ENCODE data around the gene ITGB8. TPM values are rescaled to one million over a fixed set of nuclear protein-coding genes. Genes with fewer than 3 reads are reported as not detected.
"Not testable (repeated sequence)": the region's sequence is repeated elsewhere in the genome, so short reads cannot be mapped to it uniquely, and the experiment has no call there.

Gene ITGB8
- total and polyA plus RNA-seq, 4 experiments from 2014 or later: 0.11 to 0.12 TPM; not detected in 2

- H3K27ac Mint-ChIP-seq: no peak overlapping the region
- Histone ChIP-seq H3K4me1 (ENCODE audit: insufficient read depth, low read length) (no peaks in the 10 kb centered on the region), H3K36me3 (ENCODE audit: insufficient read depth, low read length) (no peaks in the 10 kb centered on the region), H3K27me3 (ENCODE audit: insufficient read depth, low read length) (no peaks in the 10 kb centered on the region), H3K9me3 (ENCODE audit: control insufficient read depth in 1 of 2, low read length in 2 of 2) (no peaks in the 10 kb centered on the region), H3K27ac (ENCODE audit: low read depth, low read length) (no peak overlapping the region), H3K4me3 (ENCODE audit: low read length in 2 of 2) (no peak overlapping the region)
- no peaks in the 10 kb centered on the region for H3K4me1 Mint-ChIP-seq
- H3K9me3 Mint-ChIP-seq: peaks cover 0 to 4% (median 0%) of the 10 kb centered on the region in 8 donors
- POLR2A ChIA-PET (ENCODE audit: partially characterized antibody): no interaction called here
- intact Hi-C loops (cut with micrococcal nuclease): no loop called here
- H3K36me3 Mint-ChIP-seq: no peaks in the 10 kb centered on the region
- H3K4me3 Mint-ChIP-seq: no peak overlapping the region
- CTCF ChIA-PET (ENCODE audit: partially characterized antibody): no interaction called here
- no peaks in the 10 kb centered on the region for H3K27me3 Mint-ChIP-seq
- DNase-seq: no peak
These were observed 52.7 kb downstream of the ITGB8 start for GRCh38 chr7:20383351-20383750.

- no peak overlapping the region for H3K27ac ChIP-seq (ENCODE audit: low read depth, low read length)
- no peaks in the 10 kb centered on the region for H3K9me3 ChIP-seq (ENCODE audit: control insufficient read depth in 1 of 2, low read length in 2 of 2)
- POLR2A ChIA-PET (ENCODE audit: partially characterized antibody): no interaction called here
- no peaks in the 10 kb centered on the region for H3K36me3 Mint-ChIP-seq
- H3K9me3 Mint-ChIP-seq: peaks cover 0 to 4% (median 0%) of the 10 kb centered on the region in 8 donors
- H3K27me3 Mint-ChIP-seq: no peaks in the 10 kb centered on the region
- no peaks in the 10 kb centered on the region for H3K36me3 ChIP-seq (ENCODE audit: insufficient read depth, low read length)
- CTCF ChIA-PET (ENCODE audit: partially characterized antibody): no interaction called here
- H3K4me3 ChIP-seq (ENCODE audit: low read length in 2 of 2): no peak overlapping the region
- intact Hi-C loops (cut with micrococcal nuclease): no loop called here
- H3K27me3 ChIP-seq (ENCODE audit: insufficient read depth, low read length): no peaks in the 10 kb centered on the region
- no peak overlapping the region for H3K27ac Mint-ChIP-seq
- H3K4me1 Mint-ChIP-seq: no peaks in the 10 kb centered on the region
- no peak overlapping the region for H3K4me3 Mint-ChIP-seq
- no peak for DNase-seq
- H3K4me1 ChIP-seq (ENCODE audit: insufficient read depth, low read length): no peaks in the 10 kb centered on the region
These were observed 54.4 kb downstream of the ITGB8 start for GRCh38 chr7:20385126-20385525.

DNA sequence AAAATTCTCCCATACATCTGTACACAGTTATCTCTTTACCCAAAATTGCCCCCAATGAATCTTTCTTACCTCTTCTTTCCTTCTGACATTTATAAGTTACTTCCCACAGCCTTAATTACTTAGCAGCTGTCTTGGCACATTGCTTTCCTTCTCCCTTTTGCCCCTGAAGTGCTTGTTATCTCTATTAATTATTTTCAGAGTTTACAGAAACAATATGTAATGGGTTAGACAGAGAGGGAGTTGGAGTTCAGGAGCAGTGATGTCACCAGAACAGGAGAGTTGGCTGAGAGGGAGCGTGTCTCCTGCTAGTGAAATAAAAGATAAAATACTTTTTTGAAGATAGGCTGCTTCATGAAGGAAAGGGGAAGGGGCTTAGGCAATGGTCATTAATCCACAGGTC, 57.4 kb downstream of the ITGB8 start:
- H3K27ac Mint-ChIP-seq: no peak overlapping the region
- DNase-seq: no peak
- H3K27ac ChIP-seq (ENCODE audit: low read depth, low read length): no peak overlapping the region
- CTCF ChIA-PET (ENCODE audit: partially characterized antibody): no interaction called here
- H3K27me3 Mint-ChIP-seq: no peaks in the 10 kb centered on the region
- no peaks in the 10 kb centered on the region for H3K4me1 Mint-ChIP-seq
- H3K4me1 ChIP-seq (ENCODE audit: insufficient read depth, low read length): no peaks in the 10 kb centered on the region
- POLR2A ChIA-PET (ENCODE audit: partially characterized antibody): no interaction called here
- intact Hi-C loops (cut with micrococcal nuclease): no loop called here
- H3K4me3 Mint-ChIP-seq: no peak overlapping the region
- no peaks in the 10 kb centered on the region for H3K27me3 ChIP-seq (ENCODE audit: insufficient read depth, low read length)
- H3K9me3 ChIP-seq (ENCODE audit: control insufficient read depth in 1 of 2, low read length in 2 of 2): no peaks in the 10 kb centered on the region
- H3K36me3 ChIP-seq (ENCODE audit: insufficient read depth, low read length): no peaks in the 10 kb centered on the region
- H3K4me3 ChIP-seq (ENCODE audit: low read length in 2 of 2): no peak overlapping the region
- no peaks in the 10 kb centered on the region for H3K36me3 Mint-ChIP-seq
- H3K9me3 Mint-ChIP-seq: peaks cover 0 to 1% (median 0%) of the 10 kb centered on the region in 8 donors

GRCh38 chr7:20389192-20389591, 58.5 kb downstream of the ITGB8 start:
- H3K27ac Mint-ChIP-seq; H3K9me3 Mint-ChIP-seq; H3K36me3 Mint-ChIP-seq; POLR2A ChIA-PET (ENCODE audit: partially characterized antibody); H3K27me3 ChIP-seq (ENCODE audit: insufficient read depth, low read length); H3K27ac ChIP-seq (ENCODE audit: low read depth, low read length); CTCF ChIA-PET (ENCODE audit: partially characterized antibody); H3K36me3 ChIP-seq (ENCODE audit: insufficient read depth, low read length); H3K4me1 Mint-ChIP-seq; intact Hi-C loops (cut with micrococcal nuclease); DNase-seq; H3K4me3 ChIP-seq (ENCODE audit: low read length in 2 of 2); H3K4me3 Mint-ChIP-seq; H3K9me3 ChIP-seq (ENCODE audit: control insufficient read depth in 1 of 2, low read length in 2 of 2); H3K4me1 ChIP-seq (ENCODE audit: insufficient read depth, low read length); H3K27me3 Mint-ChIP-seq: not testable (repeated sequence)

DNA sequence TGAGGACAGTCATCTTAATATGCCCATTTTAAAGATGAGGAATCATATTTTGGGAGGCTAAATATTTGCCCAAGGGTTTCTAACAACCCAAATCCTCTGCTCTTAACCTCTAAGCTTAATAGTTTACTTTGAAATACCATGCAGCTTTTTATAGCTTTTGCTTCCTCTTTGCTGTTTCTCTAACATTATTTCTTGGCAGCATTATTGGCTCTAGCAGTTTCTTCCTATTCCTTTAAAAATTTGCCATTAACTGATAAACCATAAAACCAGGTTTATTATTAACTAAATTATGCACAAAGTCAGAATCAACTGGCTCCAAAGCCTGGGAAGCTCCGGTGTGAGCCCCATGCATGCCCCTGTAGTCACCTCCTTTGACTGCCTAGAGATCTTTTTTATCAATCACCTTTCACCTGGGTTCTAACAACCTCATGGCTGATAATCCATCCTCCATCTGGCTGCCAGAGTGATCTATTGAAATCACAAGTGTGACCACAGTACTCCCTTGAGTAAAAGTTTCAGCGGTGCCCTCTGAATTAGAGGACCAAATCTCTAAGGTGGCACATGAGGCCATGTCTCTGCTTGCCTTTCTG, 62.4 kb downstream of the ITGB8 start:
- H3K4me3 ChIP-seq (ENCODE audit: low read length in 2 of 2): no peak overlapping the region
- CTCF ChIA-PET (ENCODE audit: partially characterized antibody): interaction anchor here (1.0 kb wide), 1 partner anchor 11 kb away, joined by 3 read pairs; no protein-coding TSS in a partner anchor
- Mint-ChIP-seq H3K9me3 (peaks cover 0 to 1% (median 0%) of the 10 kb centered on the region in 8 donors), H3K4me3 (no peak overlapping the region), H3K36me3 (no peaks in the 10 kb centered on the region), H3K4me1 (no peaks in the 10 kb centered on the region), H3K27ac (no peak overlapping the region), H3K27me3 (no peaks in the 10 kb centered on the region)
- H3K27me3 ChIP-seq (ENCODE audit: insufficient read depth, low read length): no peaks in the 10 kb centered on the region
- H3K36me3 ChIP-seq (ENCODE audit: insufficient read depth, low read length): no peaks in the 10 kb centered on the region
- intact Hi-C loops (cut with micrococcal nuclease): no loop called here
- H3K4me1 ChIP-seq (ENCODE audit: insufficient read depth, low read length): no peaks in the 10 kb centered on the region
- H3K9me3 ChIP-seq (ENCODE audit: control insufficient read depth in 1 of 2, low read length in 2 of 2): no peaks in the 10 kb centered on the region
- POLR2A ChIA-PET (ENCODE audit: partially characterized antibody): no interaction called here
- no peak overlapping the region for H3K27ac ChIP-seq (ENCODE audit: low read depth, low read length)
- no peak for DNase-seq

DNA sequence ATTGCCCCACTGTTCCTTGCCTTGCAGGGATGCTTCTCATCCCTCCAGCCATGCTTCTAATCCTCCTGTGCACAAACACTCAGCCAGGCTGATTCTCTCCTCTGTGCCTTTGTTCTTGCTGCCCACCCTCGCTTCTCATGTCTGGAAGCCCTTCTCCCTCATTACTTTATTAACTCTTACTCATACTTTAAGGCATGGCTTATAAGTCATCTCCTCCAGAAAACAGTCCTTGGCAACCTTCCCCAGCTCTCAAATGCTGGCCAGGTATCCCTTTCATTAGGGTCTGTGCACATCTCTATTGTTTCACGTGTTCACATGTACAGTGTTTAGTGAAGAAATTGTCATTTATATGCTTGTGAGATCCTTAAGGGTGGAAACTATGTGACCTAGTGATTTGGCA, 62.9 kb downstream of the ITGB8 start:
- no peak overlapping the region for H3K27ac ChIP-seq (ENCODE audit: low read depth, low read length)
- no peak for DNase-seq
- Mint-ChIP-seq H3K4me3 (no peak overlapping the region), H3K4me1 (no peaks in the 10 kb centered on the region), H3K9me3 (peaks cover 0 to 1% (median 0%) of the 10 kb centered on the region in 8 donors), H3K36me3 (no peaks in the 10 kb centered on the region), H3K27ac (no peak overlapping the region), H3K27me3 (no peaks in the 10 kb centered on the region)
- CTCF ChIA-PET (ENCODE audit: partially characterized antibody): no interaction called here
- no peaks in the 10 kb centered on the region for H3K9me3 ChIP-seq (ENCODE audit: control insufficient read depth in 1 of 2, low read length in 2 of 2)
- H3K4me3 ChIP-seq (ENCODE audit: low read length in 2 of 2): no peak overlapping the region
- H3K36me3 ChIP-seq (ENCODE audit: insufficient read depth, low read length): no peaks in the 10 kb centered on the region
- no peaks in the 10 kb centered on the region for H3K4me1 ChIP-seq (ENCODE audit: insufficient read depth, low read length)
- intact Hi-C loops (cut with micrococcal nuclease): no loop called here
- no peaks in the 10 kb centered on the region for H3K27me3 ChIP-seq (ENCODE audit: insufficient read depth, low read length)
- POLR2A ChIA-PET (ENCODE audit: partially characterized antibody): no interaction called here

- Histone ChIP-seq H3K27ac (ENCODE audit: low read depth, low read length) (no peak overlapping the region), H3K4me1 (ENCODE audit: insufficient read depth, low read length) (no peaks in the 10 kb centered on the region), H3K27me3 (ENCODE audit: insufficient read depth, low read length) (no peaks in the 10 kb centered on the region), H3K9me3 (ENCODE audit: control insufficient read depth in 1 of 2, low read length in 2 of 2) (no peaks in the 10 kb centered on the region), H3K36me3 (ENCODE audit: insufficient read depth, low read length) (no peaks in the 10 kb centered on the region), H3K4me3 (ENCODE audit: low read length in 2 of 2) (no peak overlapping the region)
- no peaks in the 10 kb centered on the region for H3K4me1 Mint-ChIP-seq
- peaks cover 0 to 1% (median 0%) of the 10 kb centered on the region in 8 donors for H3K9me3 Mint-ChIP-seq
- no peak for DNase-seq
- intact Hi-C loops (cut with micrococcal nuclease): no loop called here
- H3K27ac Mint-ChIP-seq: no peak overlapping the region
- no peak overlapping the region for H3K4me3 Mint-ChIP-seq
- ChIA-PET CTCF (ENCODE audit: partially characterized antibody) (no interaction called here), POLR2A (ENCODE audit: partially characterized antibody) (no interaction called here)
- no peaks in the 10 kb centered on the region for H3K27me3 Mint-ChIP-seq
- H3K36me3 Mint-ChIP-seq: no peaks in the 10 kb centered on the region
These were observed 63.6 kb downstream of the ITGB8 start for GRCh38 chr7:20394284-20394683.

GRCh38 chr7:20395104-20395503, 64.4 kb downstream of the ITGB8 start:
- no peaks in the 10 kb centered on the region for H3K36me3 ChIP-seq (ENCODE audit: insufficient read depth, low read length)
- H3K27ac ChIP-seq (ENCODE audit: low read depth, low read length): no peak overlapping the region
- POLR2A ChIA-PET (ENCODE audit: partially characterized antibody): no interaction called here
- H3K27me3 ChIP-seq (ENCODE audit: insufficient read depth, low read length): no peaks in the 10 kb centered on the region
- CTCF ChIA-PET (ENCODE audit: partially characterized antibody): no interaction called here
- no peaks in the 10 kb centered on the region for H3K9me3 ChIP-seq (ENCODE audit: control insufficient read depth in 1 of 2, low read length in 2 of 2)
- intact Hi-C loops (cut with micrococcal nuclease): no loop called here
- H3K4me1 Mint-ChIP-seq: no peaks in the 10 kb centered on the region
- H3K27ac Mint-ChIP-seq: no peak overlapping the region
- no peak overlapping the region for H3K4me3 Mint-ChIP-seq
- no peak overlapping the region for H3K4me3 ChIP-seq (ENCODE audit: low read length in 2 of 2)
- no peaks in the 10 kb centered on the region for H3K4me1 ChIP-seq (ENCODE audit: insufficient read depth, low read length)
- no peak for DNase-seq
- peaks cover 0 to 1% (median 0%) of the 10 kb centered on the region in 8 donors for H3K9me3 Mint-ChIP-seq
- no peaks in the 10 kb centered on the region for H3K27me3 Mint-ChIP-seq
- H3K36me3 Mint-ChIP-seq: no peaks in the 10 kb centered on the region

Measured in CD4-positive, alpha-beta memory T cell (primary cell).